Measurements from ENCODE around the gene HNMT. TPM values are rescaled to one million over a fixed set of nuclear protein-coding genes. Genes with fewer than 3 reads are reported as not detected.

HNMT gene
- total RNA-seq, 2 experiments from 2014 or later = 0.78 TPM; not detected in 1

DNA sequence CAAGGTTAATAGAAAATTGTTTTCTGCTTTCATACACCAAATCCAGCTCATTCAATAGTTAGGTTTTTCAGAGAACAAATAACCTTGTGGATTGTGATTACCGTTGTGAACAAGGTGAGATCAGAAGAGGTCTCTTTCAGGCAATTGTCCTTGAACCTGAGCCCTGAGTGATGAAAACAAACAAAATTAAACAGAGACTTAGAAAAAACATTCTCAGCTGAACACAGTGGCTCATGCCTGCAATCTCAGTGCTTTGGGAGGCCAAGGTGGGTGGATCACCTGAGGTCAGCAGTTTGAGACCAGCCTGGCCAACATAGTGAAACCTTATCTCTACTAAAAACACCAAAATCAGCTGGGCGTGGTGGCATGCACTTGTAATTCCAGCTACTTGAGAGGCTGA, 68.1 kb downstream of the HNMT start:
- no peaks in the 10 kb centered on the region for H3K36me3 ChIP-seq (ENCODE audit: insufficient read depth, low read length)
- ATAC-seq (ENCODE audit: poor library complexity) = no peak
- peaks cover 0 to 4% of the 10 kb centered on the region in 2 experiments for H3K9me3 ChIP-seq (ENCODE audit: control insufficient read depth in 1 of 2, insufficient read depth in 1 of 2, low read length in 2 of 2)
- ChIA-PET POLR2A (no interaction called here), CTCF (no interaction called here)
- DNase-seq = no peak
- intact Hi-C loops (cut with DNase I, micrococcal nuclease) = no loop called here
- H3K4me1 Mint-ChIP-seq (ENCODE audit: low read depth) = no peaks in the 10 kb centered on the region
- H3K4me3 ChIP-seq (ENCODE audit: low read length) = no peak overlapping the region
- no peak overlapping the region for H3K27ac Mint-ChIP-seq
- no peak overlapping the region for H3K27ac ChIP-seq (ENCODE audit: low read depth in 1 of 2, low read length in 2 of 2)
- H3K36me3 Mint-ChIP-seq (ENCODE audit: low read depth) = no peaks in the 10 kb centered on the region
- peaks cover 4% of the 10 kb centered on the region for H3K27me3 Mint-ChIP-seq
- no peaks in the 10 kb centered on the region for H3K27me3 ChIP-seq (ENCODE audit: control insufficient read depth in 1 of 2, insufficient read depth in 2 of 2, low read length in 2 of 2)
- H3K9me3 Mint-ChIP-seq = no peaks in the 10 kb centered on the region
- TF ChIP-seq, protein P1, sequence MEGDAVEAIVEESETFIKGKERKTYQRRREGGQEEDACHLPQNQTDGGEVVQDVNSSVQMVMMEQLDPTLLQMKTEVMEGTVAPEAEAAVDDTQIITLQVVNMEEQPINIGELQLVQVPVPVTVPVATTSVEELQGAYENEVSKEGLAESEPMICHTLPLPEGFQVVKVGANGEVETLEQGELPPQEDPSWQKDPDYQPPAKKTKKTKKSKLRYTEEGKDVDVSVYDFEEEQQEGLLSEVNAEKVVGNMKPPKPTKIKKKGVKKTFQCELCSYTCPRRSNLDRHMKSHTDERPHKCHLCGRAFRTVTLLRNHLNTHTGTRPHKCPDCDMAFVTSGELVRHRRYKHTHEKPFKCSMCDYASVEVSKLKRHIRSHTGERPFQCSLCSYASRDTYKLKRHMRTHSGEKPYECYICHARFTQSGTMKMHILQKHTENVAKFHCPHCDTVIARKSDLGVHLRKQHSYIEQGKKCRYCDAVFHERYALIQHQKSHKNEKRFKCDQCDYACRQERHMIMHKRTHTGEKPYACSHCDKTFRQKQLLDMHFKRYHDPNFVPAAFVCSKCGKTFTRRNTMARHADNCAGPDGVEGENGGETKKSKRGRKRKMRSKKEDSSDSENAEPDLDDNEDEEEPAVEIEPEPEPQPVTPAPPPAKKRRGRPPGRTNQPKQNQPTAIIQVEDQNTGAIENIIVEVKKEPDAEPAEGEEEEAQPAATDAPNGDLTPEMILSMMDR (IDR thresholded peaks at IDR 0.05) = no peak
- no peaks in the 10 kb centered on the region for H3K4me1 ChIP-seq (ENCODE audit: insufficient read depth, low read length)
- no peak overlapping the region for H3K4me3 Mint-ChIP-seq

DNA sequence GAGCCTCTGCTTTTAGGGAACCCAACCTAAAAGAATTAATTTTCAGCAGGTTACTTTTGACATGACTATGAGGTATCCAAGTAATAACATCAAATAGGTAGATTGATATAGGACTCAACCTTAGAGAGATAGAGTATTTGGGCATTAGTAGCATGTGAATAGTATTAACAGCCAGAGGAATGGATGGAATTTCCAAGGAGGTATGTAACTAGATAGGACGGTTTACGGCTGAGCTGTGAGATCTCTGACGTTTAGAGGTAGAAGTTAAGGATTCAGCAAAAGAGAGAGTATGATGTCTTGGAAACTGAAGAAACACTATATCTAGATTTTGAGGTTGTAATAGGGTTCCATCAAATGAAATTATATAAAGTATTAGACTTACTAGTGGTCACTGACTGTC, 70.3 kb downstream of the HNMT start:
- Histone ChIP-seq H3K4me3 (ENCODE audit: low read length) (no peak overlapping the region), H3K27ac (ENCODE audit: low read depth in 1 of 2, low read length in 2 of 2) (no peak overlapping the region), H3K4me1 (ENCODE audit: insufficient read depth, low read length) (no peaks in the 10 kb centered on the region), H3K36me3 (ENCODE audit: insufficient read depth, low read length) (no peaks in the 10 kb centered on the region), H3K9me3 (ENCODE audit: control insufficient read depth in 1 of 2, insufficient read depth in 1 of 2, low read length in 2 of 2) (peaks cover 0 to 4% of the 10 kb centered on the region in 2 experiments), H3K27me3 (ENCODE audit: control insufficient read depth in 1 of 2, insufficient read depth in 2 of 2, low read length in 2 of 2) (no peaks in the 10 kb centered on the region)
- ChIA-PET POLR2A (no interaction called here), CTCF (no interaction called here)
- TF ChIP-seq, protein P1 (IDR thresholded peaks at IDR 0.05) = no peak
- Mint-ChIP-seq H3K27ac (no peak overlapping the region), H3K27me3 (peaks cover 4% of the 10 kb centered on the region), H3K4me3 (no peak overlapping the region), H3K9me3 (no peaks in the 10 kb centered on the region), H3K36me3 (ENCODE audit: low read depth) (no peaks in the 10 kb centered on the region), H3K4me1 (ENCODE audit: low read depth) (no peaks in the 10 kb centered on the region)
- DNase-seq = no peak
- no peak for ATAC-seq (ENCODE audit: poor library complexity)
- intact Hi-C loops (cut with DNase I, micrococcal nuclease) = no loop called here

DNA sequence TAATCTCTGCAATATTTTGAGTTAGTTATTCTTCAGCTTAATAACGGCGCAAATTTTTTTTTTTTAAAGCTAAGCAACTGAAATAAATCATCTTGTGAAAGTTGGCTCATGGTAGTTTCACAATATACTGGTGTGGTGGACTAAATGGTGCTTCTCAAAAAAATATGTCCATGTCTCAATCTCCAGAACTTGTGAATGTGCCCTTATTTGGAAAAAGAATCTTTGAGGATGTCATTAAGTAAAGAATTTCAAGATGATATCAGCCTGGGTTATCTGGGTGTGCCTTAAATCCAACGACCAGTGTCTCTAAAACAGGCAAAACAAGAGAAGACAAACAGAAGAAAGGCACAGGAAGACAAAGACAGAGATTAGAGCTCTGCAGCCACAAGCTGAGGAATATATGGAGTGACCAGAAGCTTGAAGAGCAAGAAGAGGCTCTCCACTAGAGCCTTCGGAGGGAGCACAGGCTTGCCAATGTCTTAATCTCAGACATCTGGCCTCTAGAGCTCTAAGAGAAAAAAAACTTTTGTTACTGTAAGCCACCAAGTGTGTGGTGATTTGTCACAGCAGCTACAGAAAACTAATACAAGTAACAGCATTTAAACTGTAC, 71.4 kb downstream of the HNMT start:
- no peaks in the 10 kb centered on the region for H3K4me1 Mint-ChIP-seq (ENCODE audit: low read depth)
- ATAC-seq (ENCODE audit: poor library complexity) = no peak

More for the DNA sequence above, 71.4 kb downstream of the HNMT start:
- no peaks in the 10 kb centered on the region for H3K36me3 Mint-ChIP-seq (ENCODE audit: low read depth)
- H3K27me3 ChIP-seq (ENCODE audit: control insufficient read depth in 1 of 2, insufficient read depth in 2 of 2, low read length in 2 of 2) = no peaks in the 10 kb centered on the region
- intact Hi-C loops (cut with DNase I, micrococcal nuclease) = no loop called here
- peaks cover 4% of the 10 kb centered on the region for H3K27me3 Mint-ChIP-seq
- POLR2A ChIA-PET = no interaction called here
- H3K27ac ChIP-seq (ENCODE audit: low read depth in 1 of 2, low read length in 2 of 2) = no peak overlapping the region
- no peaks in the 10 kb centered on the region for H3K9me3 Mint-ChIP-seq
- H3K9me3 ChIP-seq (ENCODE audit: control insufficient read depth in 1 of 2, insufficient read depth in 1 of 2, low read length in 2 of 2) = peaks cover 0 to 4% of the 10 kb centered on the region in 2 experiments
- TF ChIP-seq, protein P1 (IDR thresholded peaks at IDR 0.05) = no peak
- no peak overlapping the region for H3K4me3 ChIP-seq (ENCODE audit: low read length)
- no peak overlapping the region for H3K27ac Mint-ChIP-seq
- H3K4me1 ChIP-seq (ENCODE audit: insufficient read depth, low read length) = no peaks in the 10 kb centered on the region
- CTCF ChIA-PET = no interaction called here
- no peak overlapping the region for H3K4me3 Mint-ChIP-seq
- DNase-seq = no peak
- no peaks in the 10 kb centered on the region for H3K36me3 ChIP-seq (ENCODE audit: insufficient read depth, low read length)
